HEK293 (cell line): Measurements from ENCODE around the gene PHACTR3.

ENCODE experiments used
- CTCF ChIA-PET: fragments of 350-600 bp; formaldehyde crosslinking; extraction: SDS; loops from one replicate; lab custom pipeline; 2021; ENCODE audit warnings: antibody characterized with exemption; lab: Yijun Ruan, JAX
- POLR2A ChIA-PET: fragments of 300-600 bp; formaldehyde crosslinking; extraction: SDS; loops from one replicate; lab custom pipeline; 2020; ENCODE audit warnings: antibody characterized with exemption, inconsistent platforms; lab: Yijun Ruan, JAX
- H3K27ac ChIP-seq: fragments of 200-500 bp; sonication (Bioruptor generic); 2 replicates; pipeline ENCODE4 v1.5.1; 2014; ENCODE audit warnings: low read depth, low read length, control low read depth, inconsistent platforms; ENCODE audit errors: extremely low read depth
- H3K36me3 ChIP-seq, 2 experiments: fragments of 200-500 bp in 1 of 2; sonication (Bioruptor generic) in 1 of 2; 1 replicate in 1 of 2; 2 replicates in 1 of 2; pipeline ENCODE4 v1.5.1; 2014 to 2017; ENCODE audit warnings: inconsistent platforms in 2 of 2, low read length in 2 of 2; ENCODE audit not compliant: control insufficient read depth in 2 of 2, insufficient read depth in 1 of 2
- H3K4me1 ChIP-seq: fragments of 200-500 bp; sonication (Bioruptor generic); 2 replicates; pipeline ENCODE4 v1.5.1; 2014; ENCODE audit warnings: mild to moderate bottlenecking, low read length, inconsistent platforms; ENCODE audit not compliant: control insufficient read depth, insufficient read depth
- H3K4me3 ChIP-seq: 2 replicates; pipeline ENCODE4 v1.5.1; 2011; ENCODE audit warnings: low read depth, mild to moderate bottlenecking, control low read depth, low read length, moderate library complexity
- H3K9me3 ChIP-seq: fragments of 200-500 bp; sonication (Bioruptor generic); 2 replicates; pipeline ENCODE4 v1.5.1; 2014; ENCODE audit warnings: low read depth, low read length, inconsistent platforms; ENCODE audit not compliant: control insufficient read depth, insufficient read depth
- ELK4 ChIP-seq: IDR thresholded peaks from 2 replicates; pipeline ENCODE4 v1.6.1; 2011; ENCODE audit warnings: mild to moderate bottlenecking, low read depth, low read length, borderline replicate concordance
- PRDM10 ChIP-seq: fragments of 450-650 bp; formaldehyde crosslinking; IDR thresholded peaks from 2 replicates; pipeline ENCODE4 v1.5.1; 2016; ENCODE audit warnings: missing biosample characterization, missing genetic modification characterization
- ZIC2 ChIP-seq: fragments of 450-650 bp; formaldehyde crosslinking; IDR thresholded peaks from 2 replicates; pipeline ENCODE4 v1.5.1; 2016; ENCODE audit warnings: missing biosample characterization, missing genetic modification characterization
- ZNF146 ChIP-seq: fragments of 450-650 bp; formaldehyde crosslinking; IDR thresholded peaks from 2 replicates; pipeline ENCODE4 v1.5.1; 2016; ENCODE audit warnings: missing biosample characterization, missing genetic modification characterization
- ZNF16 ChIP-seq: fragments of 450-650 bp; formaldehyde crosslinking; IDR thresholded peaks from 2 replicates; pipeline ENCODE4 v1.5.1; 2016; ENCODE audit warnings: low read depth, missing biosample characterization, missing genetic modification characterization
- ZNF211 ChIP-seq: fragments of 450-650 bp; formaldehyde crosslinking; IDR thresholded peaks from 2 replicates; pipeline ENCODE4 v1.5.1; 2016; ENCODE audit warnings: low read depth, missing biosample characterization, missing genetic modification characterization
- ZNF324 ChIP-seq: fragments of 450-650 bp; formaldehyde crosslinking; IDR thresholded peaks from 2 replicates; pipeline ENCODE4 v1.5.1; 2016; ENCODE audit warnings: missing biosample characterization, missing genetic modification characterization
- ZNF335 ChIP-seq: fragments of 450-650 bp; formaldehyde crosslinking; conservative IDR thresholded peaks from 2 replicates; pipeline ENCODE4 v1.5.1; 2016; ENCODE audit warnings: missing biosample characterization, missing genetic modification characterization
- ZNF555 ChIP-seq: fragments of 450-650 bp; formaldehyde crosslinking; conservative IDR thresholded peaks from 2 replicates; pipeline ENCODE4 v1.5.1; 2017; ENCODE audit warnings: missing biosample characterization, mild to moderate bottlenecking, missing genetic modification characterization, inconsistent platforms
- ZNF560 ChIP-seq: fragments of 450-650 bp; formaldehyde crosslinking; IDR thresholded peaks from 2 replicates; pipeline ENCODE4 v1.5.1; 2017; ENCODE audit warnings: missing biosample characterization, missing genetic modification characterization, borderline replicate concordance
- ZNF624 ChIP-seq: fragments of 450-650 bp; formaldehyde crosslinking; IDR thresholded peaks from 2 replicates; pipeline ENCODE4 v1.5.1; 2017; ENCODE audit warnings: missing biosample characterization, missing genetic modification characterization
- ZSCAN4 ChIP-seq: fragments of 450-650 bp; formaldehyde crosslinking; IDR thresholded peaks from 2 replicates; pipeline ENCODE4 v1.5.1; 2017; ENCODE audit warnings: missing biosample characterization, missing genetic modification characterization
- TF ChIP-seq, protein P1 (sequence below): fragments of 450-650 bp; formaldehyde crosslinking; IDR thresholded peaks from 2 replicates; pipeline ENCODE4 v1.5.1; 2016; ENCODE audit warnings: missing biosample characterization, missing genetic modification characterization
- TF ChIP-seq, protein P2 (sequence below): fragments of 450-650 bp; IDR thresholded peaks from 2 replicates; pipeline ENCODE4 v1.5.1; 2018; ENCODE audit warnings: missing biosample characterization, missing genetic modification characterization

Gene PHACTR3

GRCh38 chr20:59581993-59582679, 22.2 kb upstream of the PHACTR3 start:
- ChIA-PET POLR2A (no interaction called here), CTCF (interaction anchor here (2.0 kb wide), 1 partner anchor 11 kb away, joined by 9 read pairs; no protein-coding TSS in a partner anchor)
- no peak overlapping the region for H3K27ac ChIP-seq
- no peaks in the 10 kb centered on the region for H3K9me3 ChIP-seq
- no peaks in the 10 kb centered on the region for H3K4me1 ChIP-seq
- H3K4me3 ChIP-seq, result no peak overlapping the region
- TF ChIP-seq ZNF555, result no peak
- no peak for TF ChIP-seq ZNF16
- TF ChIP-seq ZNF324, result no peak
- TF ChIP-seq ELK4, result no peak
- TF ChIP-seq, protein P1, sequence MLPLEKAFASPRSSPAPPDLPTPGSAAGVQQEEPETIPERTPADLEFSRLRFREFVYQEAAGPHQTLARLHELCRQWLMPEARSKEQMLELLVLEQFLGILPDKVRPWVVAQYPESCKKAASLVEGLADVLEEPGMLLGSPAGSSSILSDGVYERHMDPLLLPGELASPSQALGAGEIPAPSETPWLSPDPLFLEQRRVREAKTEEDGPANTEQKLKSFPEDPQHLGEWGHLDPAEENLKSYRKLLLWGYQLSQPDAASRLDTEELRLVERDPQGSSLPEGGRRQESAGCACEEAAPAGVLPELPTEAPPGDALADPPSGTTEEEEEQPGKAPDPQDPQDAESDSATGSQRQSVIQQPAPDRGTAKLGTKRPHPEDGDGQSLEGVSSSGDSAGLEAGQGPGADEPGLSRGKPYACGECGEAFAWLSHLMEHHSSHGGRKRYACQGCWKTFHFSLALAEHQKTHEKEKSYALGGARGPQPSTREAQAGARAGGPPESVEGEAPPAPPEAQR (tag by site-specific recombination), result no peak
- TF ChIP-seq ZNF211 (tag by site-specific recombination), result no peak
- TF ChIP-seq, protein P2, sequence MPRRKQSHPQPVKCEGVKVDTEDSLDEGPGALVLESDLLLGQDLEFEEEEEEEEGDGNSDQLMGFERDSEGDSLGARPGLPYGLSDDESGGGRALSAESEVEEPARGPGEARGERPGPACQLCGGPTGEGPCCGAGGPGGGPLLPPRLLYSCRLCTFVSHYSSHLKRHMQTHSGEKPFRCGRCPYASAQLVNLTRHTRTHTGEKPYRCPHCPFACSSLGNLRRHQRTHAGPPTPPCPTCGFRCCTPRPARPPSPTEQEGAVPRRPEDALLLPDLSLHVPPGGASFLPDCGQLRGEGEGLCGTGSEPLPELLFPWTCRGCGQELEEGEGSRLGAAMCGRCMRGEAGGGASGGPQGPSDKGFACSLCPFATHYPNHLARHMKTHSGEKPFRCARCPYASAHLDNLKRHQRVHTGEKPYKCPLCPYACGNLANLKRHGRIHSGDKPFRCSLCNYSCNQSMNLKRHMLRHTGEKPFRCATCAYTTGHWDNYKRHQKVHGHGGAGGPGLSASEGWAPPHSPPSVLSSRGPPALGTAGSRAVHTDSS (tag by site-specific recombination), result no peak
- no peak for TF ChIP-seq ZNF335
- TF ChIP-seq, all 188 proteins: peak for 0
- no peaks in the 10 kb centered on the region for H3K36me3 ChIP-seq

DNA sequence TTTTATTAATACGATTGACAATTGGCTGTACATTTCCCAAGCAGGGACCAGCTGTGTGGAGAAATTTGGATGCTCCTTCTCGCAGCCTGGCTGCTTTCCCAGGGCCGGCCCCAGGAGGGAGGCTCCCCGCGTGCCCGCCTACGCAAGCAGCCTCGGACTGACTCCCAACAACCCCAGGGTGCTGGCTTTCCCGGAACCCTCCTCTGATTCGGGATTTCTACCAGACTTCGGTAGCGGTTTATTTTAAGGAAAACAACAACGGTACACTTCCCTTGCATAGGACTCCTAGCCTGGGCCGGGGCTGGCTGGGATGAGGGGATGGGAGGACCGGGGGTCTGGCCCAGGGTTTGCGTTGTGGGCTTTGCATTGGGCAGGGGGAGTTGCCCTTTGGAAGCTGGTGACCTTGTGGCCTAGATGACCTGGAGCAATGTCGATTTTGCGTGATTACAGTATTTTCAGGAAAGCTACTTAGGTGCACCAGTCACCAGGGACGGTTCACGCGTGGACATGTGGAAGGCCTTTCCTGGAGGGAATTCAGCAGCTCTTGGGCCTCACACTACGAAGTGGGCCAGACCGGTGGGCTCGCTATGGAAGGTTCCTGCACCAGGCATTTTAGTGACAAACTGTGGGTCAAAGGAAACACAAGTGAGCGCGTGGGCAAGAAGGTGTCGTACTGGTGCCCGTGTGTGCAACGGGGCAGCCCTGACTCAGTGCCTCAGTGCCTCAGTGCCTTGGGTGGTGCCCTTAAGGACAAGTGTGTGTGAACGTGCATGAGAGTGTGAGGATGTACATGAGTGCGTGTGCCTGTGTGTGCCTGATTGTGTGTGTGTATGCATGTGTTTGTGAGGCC, 20.7 kb upstream of the PHACTR3 start:
- TF ChIP-seq ZIC2 (peak; percentile 25; the same call in 1 of the 2 replicates), PRDM10 (tag by site-specific recombination) (no peak)
- POLR2A ChIA-PET, result no interaction called here
- H3K27ac ChIP-seq, result no peak overlapping the region
- H3K4me1 ChIP-seq, result no peaks in the 10 kb centered on the region
- H3K36me3 ChIP-seq, result no peaks in the 10 kb centered on the region
- H3K4me3 ChIP-seq, result no peak overlapping the region
- CTCF ChIA-PET, result interaction anchor here (2.0 kb wide), 1 partner anchor 12 kb away, joined by 9 read pairs; no protein-coding TSS in a partner anchor
- H3K9me3 ChIP-seq, result no peaks in the 10 kb centered on the region

GRCh38 chr20:59584278-59584925, 19.9 kb upstream of the PHACTR3 start:
- TF ChIP-seq ZNF560, result no peak
- TF ChIP-seq ZNF624 (tag by site-specific recombination), result no peak
- peak; percentile 43 for TF ChIP-seq ZSCAN4 (tag by site-specific recombination)
- TF ChIP-seq ZNF146 (tag by site-specific recombination), result no peak
- ChIA-PET POLR2A (no interaction called here), CTCF (no interaction called here)
- Histone ChIP-seq H3K36me3 (no peaks in the 10 kb centered on the region), H3K4me1 (no peaks in the 10 kb centered on the region), H3K9me3 (no peaks in the 10 kb centered on the region), H3K4me3 (no peak overlapping the region), H3K27ac (no peak overlapping the region)
